ENCODE measurements around the gene STXBP5. TPM values are rescaled to one million over a fixed set of nuclear protein-coding genes. Genes with fewer than 3 reads are reported as not detected.
A peak's percentile ranks its signal among the peaks of the same experiment; 100 is the strongest.

STXBP5 gene
- total and polyA plus RNA-seq, 9 of the 15 experiments (the other 6 are each of a cell fraction or from before 2014, with no cell fraction given) = 23.3 to 172 (median 71.5) TPM

DNA sequence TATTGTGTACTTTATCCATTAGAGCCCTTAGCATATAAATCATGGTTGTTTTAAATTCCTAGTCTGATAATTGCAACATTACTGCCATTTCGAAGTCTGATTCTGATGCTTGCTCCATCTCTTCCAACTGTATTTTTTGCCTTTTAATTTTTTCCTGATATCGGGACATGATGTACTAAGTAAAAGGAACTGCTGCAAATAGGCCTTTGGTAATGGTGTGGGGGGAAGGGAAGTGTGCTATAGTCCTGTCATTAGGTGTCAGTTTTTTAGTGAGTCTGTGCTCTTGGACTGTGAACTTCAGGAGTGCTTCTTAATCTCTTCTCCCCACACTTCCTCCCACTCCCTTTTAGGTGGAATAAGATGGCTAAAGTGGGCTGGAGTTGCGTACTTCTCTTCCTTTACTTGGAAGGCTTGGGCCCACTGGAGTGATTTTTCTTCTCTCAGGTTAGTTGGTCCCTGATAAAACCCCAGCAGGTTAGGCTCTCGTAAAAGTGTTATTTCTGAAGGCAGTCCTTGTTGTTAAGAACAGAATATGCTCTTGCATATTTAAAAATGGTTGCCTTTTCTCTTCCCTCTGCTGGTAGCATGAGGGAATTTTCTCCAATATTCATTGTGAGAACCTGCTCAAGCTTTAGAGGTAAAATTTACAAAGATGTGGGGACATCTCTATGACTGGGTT, 18.1 kb downstream of the STXBP5 start (continued):
- no peak for TF ChIP-seq ZC3H4 (CRISPR knock-in tag; IDR thresholded peaks at IDR 0.05; ENCODE audit: borderline replicate concordance)
- TF ChIP-seq ARNT (IDR thresholded peaks at IDR 0.05) = peak in 1 of 2 experiments; percentile 66; a peak in 1 of 4 replicates
- no peak for TF ChIP-seq ZNF583 (CRISPR knock-in tag; IDR thresholded peaks at IDR 0.05)
- TF ChIP-seq CBX5 (IDR thresholded peaks at IDR 0.05; ENCODE audit: borderline replicate concordance, low read depth) = no peak
- peak; percentile 67 for TF ChIP-seq GATAD2B (IDR thresholded peaks at IDR 0.05; ENCODE audit: borderline replicate concordance)
- TF ChIP-seq MECOM (CRISPR knock-in tag; IDR thresholded peaks at IDR 0.05) = no peak
- TF ChIP-seq, protein P1, sequence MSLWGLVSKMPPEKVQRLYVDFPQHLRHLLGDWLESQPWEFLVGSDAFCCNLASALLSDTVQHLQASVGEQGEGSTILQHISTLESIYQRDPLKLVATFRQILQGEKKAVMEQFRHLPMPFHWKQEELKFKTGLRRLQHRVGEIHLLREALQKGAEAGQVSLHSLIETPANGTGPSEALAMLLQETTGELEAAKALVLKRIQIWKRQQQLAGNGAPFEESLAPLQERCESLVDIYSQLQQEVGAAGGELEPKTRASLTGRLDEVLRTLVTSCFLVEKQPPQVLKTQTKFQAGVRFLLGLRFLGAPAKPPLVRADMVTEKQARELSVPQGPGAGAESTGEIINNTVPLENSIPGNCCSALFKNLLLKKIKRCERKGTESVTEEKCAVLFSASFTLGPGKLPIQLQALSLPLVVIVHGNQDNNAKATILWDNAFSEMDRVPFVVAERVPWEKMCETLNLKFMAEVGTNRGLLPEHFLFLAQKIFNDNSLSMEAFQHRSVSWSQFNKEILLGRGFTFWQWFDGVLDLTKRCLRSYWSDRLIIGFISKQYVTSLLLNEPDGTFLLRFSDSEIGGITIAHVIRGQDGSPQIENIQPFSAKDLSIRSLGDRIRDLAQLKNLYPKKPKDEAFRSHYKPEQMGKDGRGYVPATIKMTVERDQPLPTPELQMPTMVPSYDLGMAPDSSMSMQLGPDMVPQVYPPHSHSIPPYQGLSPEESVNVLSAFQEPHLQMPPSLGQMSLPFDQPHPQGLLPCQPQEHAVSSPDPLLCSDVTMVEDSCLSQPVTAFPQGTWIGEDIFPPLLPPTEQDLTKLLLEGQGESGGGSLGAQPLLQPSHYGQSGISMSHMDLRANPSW (CRISPR knock-in tag; IDR thresholded peaks at IDR 0.05) = peak; percentile 52; the same call in 1 of the 2 replicates
- TF ChIP-seq ATF7 (IDR thresholded peaks at IDR 0.05) = peak; percentile 45; the same call in 1 of the 2 replicates
- no peak for TF ChIP-seq IRF2 (CRISPR knock-in tag; IDR thresholded peaks at IDR 0.05)
- TF ChIP-seq NFE2L1 (tag; IDR thresholded peaks at IDR 0.05; ENCODE audit: borderline replicate concordance, low read depth) = no peak
- peak; percentile 63; the same call in 1 of the 2 replicates for TF ChIP-seq ETV1 (tag; conservative IDR thresholded peaks at IDR 0.05; ENCODE audit: low read depth)
- TF ChIP-seq, protein P2, sequence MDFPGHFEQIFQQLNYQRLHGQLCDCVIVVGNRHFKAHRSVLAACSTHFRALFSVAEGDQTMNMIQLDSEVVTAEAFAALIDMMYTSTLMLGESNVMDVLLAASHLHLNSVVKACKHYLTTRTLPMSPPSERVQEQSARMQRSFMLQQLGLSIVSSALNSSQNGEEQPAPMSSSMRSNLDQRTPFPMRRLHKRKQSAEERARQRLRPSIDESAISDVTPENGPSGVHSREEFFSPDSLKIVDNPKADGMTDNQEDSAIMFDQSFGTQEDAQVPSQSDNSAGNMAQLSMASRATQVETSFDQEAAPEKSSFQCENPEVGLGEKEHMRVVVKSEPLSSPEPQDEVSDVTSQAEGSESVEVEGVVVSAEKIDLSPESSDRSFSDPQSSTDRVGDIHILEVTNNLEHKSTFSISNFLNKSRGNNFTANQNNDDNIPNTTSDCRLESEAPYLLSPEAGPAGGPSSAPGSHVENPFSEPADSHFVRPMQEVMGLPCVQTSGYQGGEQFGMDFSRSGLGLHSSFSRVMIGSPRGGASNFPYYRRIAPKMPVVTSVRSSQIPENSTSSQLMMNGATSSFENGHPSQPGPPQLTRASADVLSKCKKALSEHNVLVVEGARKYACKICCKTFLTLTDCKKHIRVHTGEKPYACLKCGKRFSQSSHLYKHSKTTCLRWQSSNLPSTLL (IDR thresholded peaks at IDR 0.05) = no peak; the same call in 1 of the 2 replicates
- no peak for TF ChIP-seq SIX5 (IDR thresholded peaks at IDR 0.05; ENCODE audit: borderline replicate concordance in 1 of 2, insufficient read depth in 1 of 2, low read depth in 1 of 2, low read length in 2 of 2)
- no peak for TF ChIP-seq ZNF589 (CRISPR knock-in tag; IDR thresholded peaks at IDR 0.05; ENCODE audit: low read depth)
- TF ChIP-seq, protein P3, sequence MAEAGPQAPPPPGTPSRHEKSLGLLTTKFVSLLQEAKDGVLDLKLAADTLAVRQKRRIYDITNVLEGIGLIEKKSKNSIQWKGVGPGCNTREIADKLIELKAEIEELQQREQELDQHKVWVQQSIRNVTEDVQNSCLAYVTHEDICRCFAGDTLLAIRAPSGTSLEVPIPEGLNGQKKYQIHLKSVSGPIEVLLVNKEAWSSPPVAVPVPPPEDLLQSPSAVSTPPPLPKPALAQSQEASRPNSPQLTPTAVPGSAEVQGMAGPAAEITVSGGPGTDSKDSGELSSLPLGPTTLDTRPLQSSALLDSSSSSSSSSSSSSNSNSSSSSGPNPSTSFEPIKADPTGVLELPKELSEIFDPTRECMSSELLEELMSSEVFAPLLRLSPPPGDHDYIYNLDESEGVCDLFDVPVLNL (CRISPR knock-in tag; IDR thresholded peaks at IDR 0.05; ENCODE audit: low read depth) = no peak
- TF ChIP-seq ZC3H8 (IDR thresholded peaks at IDR 0.05) = no peak
- no peak for TF ChIP-seq BMI1 (IDR thresholded peaks at IDR 0.05; ENCODE audit: low read length)
- TF ChIP-seq ZKSCAN8 (CRISPR knock-in tag; IDR thresholded peaks at IDR 0.05) = no peak
- TF ChIP-seq, protein P4, sequence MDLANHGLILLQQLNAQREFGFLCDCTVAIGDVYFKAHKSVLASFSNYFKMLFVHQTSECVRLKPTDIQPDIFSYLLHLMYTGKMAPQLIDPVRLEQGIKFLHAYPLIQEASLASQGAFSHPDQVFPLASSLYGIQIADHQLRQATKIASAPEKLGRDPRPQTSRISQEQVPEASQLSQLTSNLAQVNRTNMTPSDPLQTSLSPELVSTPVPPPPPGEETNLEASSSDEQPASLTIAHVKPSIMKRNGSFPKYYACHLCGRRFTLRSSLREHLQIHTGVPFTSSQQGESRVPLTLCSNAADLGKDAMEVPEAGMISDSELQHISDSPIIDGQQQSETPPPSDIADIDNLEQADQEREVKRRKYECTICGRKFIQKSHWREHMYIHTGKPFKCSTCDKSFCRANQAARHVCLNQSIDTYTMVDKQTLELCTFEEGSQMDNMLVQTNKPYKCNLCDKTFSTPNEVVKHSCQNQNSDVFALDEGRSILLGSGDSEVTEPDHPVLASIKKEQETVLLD (IDR thresholded peaks at IDR 0.05) = peak; percentile 68; the same call in 1 of the 2 replicates
- no peak for TF ChIP-seq ZNF274 (IDR thresholded peaks at IDR 0.05; ENCODE audit: borderline replicate concordance, low read depth, low read length)
- no peak for TF ChIP-seq NCOA6 (IDR thresholded peaks at IDR 0.05)

Data from K562 (cell line).